ENCODE measurements around the gene DBX1.

The DBX1 gene, protein sequence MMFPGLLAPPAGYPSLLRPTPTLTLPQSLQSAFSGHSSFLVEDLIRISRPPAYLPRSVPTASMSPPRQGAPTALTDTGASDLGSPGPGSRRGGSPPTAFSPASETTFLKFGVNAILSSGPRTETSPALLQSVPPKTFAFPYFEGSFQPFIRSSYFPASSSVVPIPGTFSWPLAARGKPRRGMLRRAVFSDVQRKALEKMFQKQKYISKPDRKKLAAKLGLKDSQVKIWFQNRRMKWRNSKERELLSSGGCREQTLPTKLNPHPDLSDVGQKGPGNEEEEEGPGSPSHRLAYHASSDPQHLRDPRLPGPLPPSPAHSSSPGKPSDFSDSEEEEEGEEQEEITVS

DNA sequence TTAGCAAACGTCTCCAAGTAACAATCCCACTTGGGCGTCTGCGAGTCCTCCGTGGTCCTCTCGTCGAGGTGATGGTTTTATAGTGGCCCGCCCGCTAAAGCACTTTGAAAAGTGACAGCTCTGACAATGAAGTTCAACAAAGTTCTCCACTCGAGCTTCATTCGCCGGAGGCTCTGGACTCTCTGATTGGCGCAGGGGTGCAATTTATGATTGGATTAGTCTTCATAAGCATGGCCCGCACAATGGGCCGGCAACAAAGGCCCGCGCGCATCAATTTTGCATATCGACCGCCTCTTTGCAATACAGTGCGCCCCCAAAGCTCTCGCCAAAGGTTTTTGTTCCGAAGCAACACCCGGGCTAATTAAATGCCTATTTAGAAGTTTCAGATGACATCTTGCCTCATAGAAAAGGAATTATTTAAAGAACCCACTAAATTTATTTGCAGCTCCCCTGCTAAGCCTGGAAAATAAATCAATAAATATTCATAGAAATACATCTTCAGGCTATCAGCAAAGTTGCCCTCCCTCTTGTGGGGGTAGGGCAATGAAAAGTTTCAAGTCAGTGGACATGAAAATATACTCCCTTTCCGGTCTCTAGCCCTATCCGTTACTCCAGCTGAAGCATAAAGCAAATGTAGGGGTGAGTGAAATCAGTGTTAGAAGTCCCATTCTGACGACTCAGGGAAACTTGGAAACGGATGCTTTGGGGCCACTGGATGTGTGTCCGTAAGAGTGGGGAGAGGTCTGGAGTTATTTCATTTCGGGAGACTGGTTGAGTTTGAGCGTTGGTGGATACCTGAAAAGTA, at the start of gene DBX1:
DBX1 (minus strand) TSS at position 51 of the 805 bp plus-strand sequence. CDS start 151 bp downstream, outside the sequence.
- TF ChIP-seq ZFX (IDR thresholded peaks at IDR 0.05; ENCODE audit: borderline replicate concordance): no peak
- TF ChIP-seq, protein P1, sequence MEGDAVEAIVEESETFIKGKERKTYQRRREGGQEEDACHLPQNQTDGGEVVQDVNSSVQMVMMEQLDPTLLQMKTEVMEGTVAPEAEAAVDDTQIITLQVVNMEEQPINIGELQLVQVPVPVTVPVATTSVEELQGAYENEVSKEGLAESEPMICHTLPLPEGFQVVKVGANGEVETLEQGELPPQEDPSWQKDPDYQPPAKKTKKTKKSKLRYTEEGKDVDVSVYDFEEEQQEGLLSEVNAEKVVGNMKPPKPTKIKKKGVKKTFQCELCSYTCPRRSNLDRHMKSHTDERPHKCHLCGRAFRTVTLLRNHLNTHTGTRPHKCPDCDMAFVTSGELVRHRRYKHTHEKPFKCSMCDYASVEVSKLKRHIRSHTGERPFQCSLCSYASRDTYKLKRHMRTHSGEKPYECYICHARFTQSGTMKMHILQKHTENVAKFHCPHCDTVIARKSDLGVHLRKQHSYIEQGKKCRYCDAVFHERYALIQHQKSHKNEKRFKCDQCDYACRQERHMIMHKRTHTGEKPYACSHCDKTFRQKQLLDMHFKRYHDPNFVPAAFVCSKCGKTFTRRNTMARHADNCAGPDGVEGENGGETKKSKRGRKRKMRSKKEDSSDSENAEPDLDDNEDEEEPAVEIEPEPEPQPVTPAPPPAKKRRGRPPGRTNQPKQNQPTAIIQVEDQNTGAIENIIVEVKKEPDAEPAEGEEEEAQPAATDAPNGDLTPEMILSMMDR (IDR thresholded peaks at IDR 0.05): no peak

DNA sequence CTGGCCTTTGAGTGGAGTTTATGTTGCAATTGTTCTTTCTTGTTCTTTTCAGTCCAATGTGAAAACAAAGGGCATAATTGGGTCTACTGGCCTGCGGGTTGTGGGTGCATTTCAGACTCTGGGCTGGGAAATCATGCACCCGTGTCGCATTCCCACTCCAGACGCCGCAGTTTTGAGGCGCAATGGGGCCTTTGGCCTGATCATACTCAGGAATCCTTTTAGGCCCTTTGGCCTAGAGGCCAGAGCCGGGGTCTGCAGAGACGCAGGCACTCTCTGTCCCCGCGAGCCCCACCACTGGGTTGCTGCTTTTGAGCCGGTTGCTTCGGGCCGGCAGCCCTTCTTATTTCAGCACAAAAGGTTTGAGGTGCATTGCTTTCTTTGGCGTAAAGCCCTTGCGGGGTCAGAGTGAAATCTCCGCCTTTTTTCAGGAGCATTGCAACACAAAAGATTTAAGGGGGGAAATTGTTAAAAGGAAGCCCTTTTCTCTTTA, 48.4 kb upstream of the DBX1 start:
- no peak overlapping the region for H3K27ac ChIP-seq
- TF ChIP-seq ZFX (IDR thresholded peaks at IDR 0.05; ENCODE audit: borderline replicate concordance): no peak
- TF ChIP-seq, protein P1 (IDR thresholded peaks at IDR 0.05): no peak

More for the DNA sequence above, at the start of gene DBX1:
- H3K27ac ChIP-seq: no peak within 1 kb of the TSS

DNA sequence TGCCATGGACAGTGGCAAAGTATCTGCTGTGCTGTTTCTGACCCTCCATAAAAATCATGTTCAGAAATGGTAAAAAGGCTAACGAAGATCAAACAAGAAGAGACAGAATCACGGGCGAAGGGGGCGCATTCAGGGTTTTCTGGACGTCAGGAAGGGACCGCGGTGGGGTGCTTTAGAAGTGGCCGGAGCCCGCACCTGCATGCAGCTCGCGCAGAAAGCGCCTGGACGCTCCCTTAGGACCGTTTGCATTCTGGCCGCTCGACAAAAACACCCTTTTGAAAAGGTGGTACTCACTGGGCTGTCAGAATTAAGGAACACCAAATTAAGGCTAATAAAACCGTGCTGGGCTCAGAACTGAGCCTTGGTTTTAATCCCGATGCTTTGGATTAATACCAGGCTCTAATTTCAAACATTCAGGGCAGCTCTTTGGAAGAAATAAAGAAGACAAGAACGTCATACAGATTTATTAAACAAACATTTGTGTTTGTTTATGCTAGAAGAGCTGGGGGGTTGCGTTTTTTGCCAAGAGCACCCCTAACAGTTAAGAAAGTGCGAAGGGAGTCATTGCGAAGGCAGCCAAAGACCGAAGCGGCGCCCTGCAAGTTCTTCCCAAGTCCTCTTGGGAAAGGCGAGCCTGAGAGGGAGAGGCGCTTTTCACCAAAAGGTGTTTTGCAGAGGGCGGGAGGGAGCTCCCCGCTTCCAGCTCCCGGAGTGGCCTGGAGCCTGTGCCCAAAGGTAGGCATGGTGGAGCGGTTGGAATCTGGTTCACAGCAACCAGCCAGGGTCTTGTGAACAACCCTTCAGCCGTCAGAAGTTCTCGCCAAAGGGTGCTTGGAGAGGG, 47.7 kb upstream of the DBX1 start:
- H3K27ac ChIP-seq: no peak overlapping the region
- no peak for TF ChIP-seq ZFX (IDR thresholded peaks at IDR 0.05; ENCODE audit: borderline replicate concordance)
- TF ChIP-seq, protein P1 (IDR thresholded peaks at IDR 0.05): no peak

DNA sequence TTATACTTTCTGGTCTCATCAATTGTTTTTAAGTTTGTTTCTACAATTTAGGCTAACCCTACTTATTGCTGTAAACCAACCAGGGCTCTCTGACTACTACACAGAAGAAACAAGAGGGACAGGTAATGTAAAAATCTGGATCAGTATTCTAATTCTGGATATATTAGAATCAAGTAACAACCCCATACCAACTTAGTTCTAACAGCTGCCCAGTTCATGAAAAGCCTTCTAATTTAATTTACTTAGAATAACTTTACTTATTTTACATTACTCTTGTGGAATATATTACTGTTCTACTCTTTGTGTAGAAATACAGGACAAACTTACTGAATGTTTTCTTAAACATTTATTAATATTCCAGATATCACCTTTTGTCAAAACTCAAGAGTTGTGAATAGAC, 45.5 kb upstream of the DBX1 start:
- TF ChIP-seq, protein P1 (IDR thresholded peaks at IDR 0.05): no peak
- no peak for TF ChIP-seq ZFX (IDR thresholded peaks at IDR 0.05; ENCODE audit: borderline replicate concordance)

DNA sequence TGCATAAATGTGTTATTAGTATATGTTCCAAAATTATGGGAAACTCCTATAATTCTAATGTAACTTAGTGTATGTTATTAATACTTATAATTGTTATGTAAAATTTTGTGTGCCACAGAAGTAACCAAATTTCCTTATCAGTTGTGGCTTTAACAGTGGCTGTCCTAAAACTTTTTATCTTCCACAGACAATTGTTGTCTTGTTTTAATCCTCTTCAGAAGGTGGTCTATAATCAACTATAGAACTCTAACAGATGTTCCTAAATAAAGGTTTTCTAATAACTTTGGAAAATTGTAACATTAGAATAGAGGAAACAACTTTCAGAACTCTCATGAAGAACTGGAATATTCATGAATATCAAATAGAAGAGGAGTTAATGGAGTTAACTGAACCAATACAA, 44.4 kb upstream of the DBX1 start:
- no peak for TF ChIP-seq ZFX (IDR thresholded peaks at IDR 0.05; ENCODE audit: borderline replicate concordance)
- TF ChIP-seq, protein P1 (IDR thresholded peaks at IDR 0.05): no peak
- no peak overlapping the region for H3K27ac ChIP-seq

More for the DNA sequence above, 45.5 kb upstream of the DBX1 start:
- no peak overlapping the region for H3K27ac ChIP-seq

DNA sequence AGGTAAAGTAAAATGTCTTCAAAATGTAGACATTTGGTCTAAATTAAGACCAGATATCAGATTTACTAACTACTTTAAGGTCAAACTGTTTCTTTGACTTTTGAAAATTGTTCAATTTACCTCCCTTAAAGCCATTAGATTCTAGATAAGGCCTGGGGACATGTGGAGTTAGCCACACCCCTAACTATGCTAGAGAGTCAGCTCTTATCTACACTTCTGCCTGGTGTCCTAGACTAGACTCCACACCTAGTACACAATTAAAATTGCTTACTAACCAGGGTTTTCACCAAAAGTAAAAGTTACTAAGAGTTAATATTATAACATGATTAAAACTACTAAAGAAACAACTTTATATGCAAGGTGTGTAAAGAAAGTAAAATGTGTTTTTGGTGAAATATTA, 43.6 kb upstream of the DBX1 start:
- TF ChIP-seq, protein P1 (IDR thresholded peaks at IDR 0.05): no peak
- TF ChIP-seq ZFX (IDR thresholded peaks at IDR 0.05; ENCODE audit: borderline replicate concordance): no peak

More for the DNA sequence above, 43.6 kb upstream of the DBX1 start:
- H3K27ac ChIP-seq: no peak overlapping the region
